Type B pancreatic cell (in vitro differentiated cells): ENCODE measurements around the gene AMBRA1. TPM values are rescaled to one million over a fixed set of nuclear protein-coding genes. Genes with fewer than 3 reads are reported as not detected.

Experiments
- DNase-seq: peaks from one replicate; pipeline ENCODE4 v3.0.0; 2021; ENCODE audit warnings: mixed read lengths; ENCODE audit not compliant: unreplicated experiment; ENCODE audit errors: extremely low spot score
- H3K27ac Mint-ChIP-seq: 2 replicates; pipeline ENCODE4 v1.8.0; 2021; ENCODE audit warnings: mild to moderate bottlenecking, mixed read lengths
- H3K27me3 Mint-ChIP-seq: 2 replicates; pipeline ENCODE4 v1.8.0; 2021; ENCODE audit warnings: mixed read lengths
- H3K36me3 Mint-ChIP-seq: 2 replicates; pipeline ENCODE4 v1.8.0; 2021; ENCODE audit warnings: mixed read lengths
- H3K4me1 Mint-ChIP-seq: one replicate; pipeline ENCODE4 v1.8.0; 2021; ENCODE audit warnings: mixed read lengths; ENCODE audit not compliant: unreplicated experiment
- H3K4me3 Mint-ChIP-seq: 2 replicates; pipeline ENCODE4 v1.8.0; 2021; ENCODE audit warnings: mild to moderate bottlenecking, mixed read lengths
- H3K9me3 Mint-ChIP-seq: 2 replicates; pipeline ENCODE4 v1.8.0; 2021; ENCODE audit warnings: mixed read lengths
- total RNA-seq: library from RNA; stranded (reverse); gene quantifications from 2 replicates; pipeline ENCODE4 v1.2.1, GENCODE V29; 2021; ENCODE audit warnings: low replicate concordance
- TF ChIP-seq, protein P1 (sequence below): fragments of 200-600 bp; sonication (generic); conservative IDR thresholded peaks from 2 replicates; pipeline ENCODE4 v1.5.0; 2021; ENCODE audit warnings: antibody characterized with exemption, mild to moderate bottlenecking

AMBRA1 gene
- total RNA-seq, 1 donor from 2014 or later = 38.8 TPM

- no peaks in the 10 kb centered on the region for H3K36me3 Mint-ChIP-seq
- no peak for DNase-seq
- no peaks in the 10 kb centered on the region for H3K9me3 Mint-ChIP-seq
- peak overlapping the region; percentile 58 for H3K27ac Mint-ChIP-seq
- peaks cover 20% of the 10 kb centered on the region for H3K4me1 Mint-ChIP-seq
- H3K27me3 Mint-ChIP-seq = no peaks in the 10 kb centered on the region
- H3K4me3 Mint-ChIP-seq = no peak overlapping the region
- TF ChIP-seq, protein P1, sequence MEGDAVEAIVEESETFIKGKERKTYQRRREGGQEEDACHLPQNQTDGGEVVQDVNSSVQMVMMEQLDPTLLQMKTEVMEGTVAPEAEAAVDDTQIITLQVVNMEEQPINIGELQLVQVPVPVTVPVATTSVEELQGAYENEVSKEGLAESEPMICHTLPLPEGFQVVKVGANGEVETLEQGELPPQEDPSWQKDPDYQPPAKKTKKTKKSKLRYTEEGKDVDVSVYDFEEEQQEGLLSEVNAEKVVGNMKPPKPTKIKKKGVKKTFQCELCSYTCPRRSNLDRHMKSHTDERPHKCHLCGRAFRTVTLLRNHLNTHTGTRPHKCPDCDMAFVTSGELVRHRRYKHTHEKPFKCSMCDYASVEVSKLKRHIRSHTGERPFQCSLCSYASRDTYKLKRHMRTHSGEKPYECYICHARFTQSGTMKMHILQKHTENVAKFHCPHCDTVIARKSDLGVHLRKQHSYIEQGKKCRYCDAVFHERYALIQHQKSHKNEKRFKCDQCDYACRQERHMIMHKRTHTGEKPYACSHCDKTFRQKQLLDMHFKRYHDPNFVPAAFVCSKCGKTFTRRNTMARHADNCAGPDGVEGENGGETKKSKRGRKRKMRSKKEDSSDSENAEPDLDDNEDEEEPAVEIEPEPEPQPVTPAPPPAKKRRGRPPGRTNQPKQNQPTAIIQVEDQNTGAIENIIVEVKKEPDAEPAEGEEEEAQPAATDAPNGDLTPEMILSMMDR = peak; percentile 89
Measured at GRCh38 chr11:46369458-46370152, 224.2 kb downstream of the AMBRA1 start.

DNA sequence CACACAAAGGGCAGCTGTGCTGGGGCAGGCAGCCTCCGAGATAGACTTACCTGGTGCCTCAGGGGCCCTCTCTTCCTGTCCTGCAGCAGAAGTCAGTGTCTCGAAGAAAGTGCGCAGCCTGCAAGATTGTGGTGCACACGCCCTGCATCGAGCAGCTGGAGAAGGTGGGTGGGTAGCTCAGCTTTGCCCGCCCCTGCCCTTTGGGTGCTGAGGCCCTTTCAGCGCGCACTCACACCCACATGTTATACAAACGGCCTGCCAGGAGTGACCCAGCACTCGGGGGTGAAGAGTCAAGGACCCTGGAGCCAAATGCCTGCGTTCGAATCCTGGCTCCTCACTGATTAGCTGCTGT, 225.9 kb downstream of the AMBRA1 start:
- H3K27me3 Mint-ChIP-seq = no peaks in the 10 kb centered on the region
- TF ChIP-seq, protein P1 = peak; percentile 34
- H3K9me3 Mint-ChIP-seq = no peaks in the 10 kb centered on the region
- no peak overlapping the region for H3K27ac Mint-ChIP-seq
- H3K4me1 Mint-ChIP-seq = peaks cover 27% of the 10 kb centered on the region
- no peak for DNase-seq
- H3K4me3 Mint-ChIP-seq = no peak overlapping the region
- H3K36me3 Mint-ChIP-seq = no peaks in the 10 kb centered on the region

GRCh38 chr11:46367244-46367915, 226.4 kb downstream of the AMBRA1 start:
- no peak for DNase-seq
- Mint-ChIP-seq H3K4me1 (peaks cover 30% of the 10 kb centered on the region), H3K36me3 (no peaks in the 10 kb centered on the region), H3K4me3 (no peak overlapping the region), H3K27me3 (no peaks in the 10 kb centered on the region), H3K9me3 (no peaks in the 10 kb centered on the region), H3K27ac (no peak overlapping the region)
- TF ChIP-seq, protein P1 = peak; percentile 92

- peaks cover 30% of the 10 kb centered on the region for H3K4me1 Mint-ChIP-seq
- no peaks in the 10 kb centered on the region for H3K9me3 Mint-ChIP-seq
- TF ChIP-seq, protein P1 = no peak
- H3K27ac Mint-ChIP-seq = no peak overlapping the region
- H3K27me3 Mint-ChIP-seq = no peaks in the 10 kb centered on the region
- no peak overlapping the region for H3K4me3 Mint-ChIP-seq
- no peaks in the 10 kb centered on the region for H3K36me3 Mint-ChIP-seq
- no peak for DNase-seq
Measured at GRCh38 chr11:46366661-46367161, 227.1 kb downstream of the AMBRA1 start.

GRCh38 chr11:46366260-46366659, 227.6 kb downstream of the AMBRA1 start:
- H3K4me3 Mint-ChIP-seq = no peak overlapping the region
- no peak for DNase-seq
- TF ChIP-seq, protein P1 = no peak
- H3K27me3 Mint-ChIP-seq = no peaks in the 10 kb centered on the region
- no peak overlapping the region for H3K27ac Mint-ChIP-seq
- no peaks in the 10 kb centered on the region for H3K36me3 Mint-ChIP-seq
- no peaks in the 10 kb centered on the region for H3K9me3 Mint-ChIP-seq
- peaks cover 32% of the 10 kb centered on the region for H3K4me1 Mint-ChIP-seq
